ENCODE measurements around the gene XRCC1. TPM values are rescaled to one million over a fixed set of nuclear protein-coding genes. Genes with fewer than 3 reads are reported as not detected.

Gene XRCC1
- total RNA-seq, 4 donors from 2014 or later = 29.6 to 38.8 (median 31.3) TPM

- H3K27ac ChIP-seq = peak overlapping the region; percentile 87 to 92 (median 90)
- H3K9me3 ChIP-seq = no peaks in the 10 kb centered on the region
- intact Hi-C loops (cut with DNase I) = loop anchor here (10.0 kb wide), 1 partner anchor 61 kb away; the partner anchor contains the start of genes IRGQ and ZNF576
- H3K4me3 ChIP-seq (replicated peaks in 1 of 3) = peak overlapping the region; percentile 53 to 61 (median 56)
- TF ChIP-seq, protein P1, sequence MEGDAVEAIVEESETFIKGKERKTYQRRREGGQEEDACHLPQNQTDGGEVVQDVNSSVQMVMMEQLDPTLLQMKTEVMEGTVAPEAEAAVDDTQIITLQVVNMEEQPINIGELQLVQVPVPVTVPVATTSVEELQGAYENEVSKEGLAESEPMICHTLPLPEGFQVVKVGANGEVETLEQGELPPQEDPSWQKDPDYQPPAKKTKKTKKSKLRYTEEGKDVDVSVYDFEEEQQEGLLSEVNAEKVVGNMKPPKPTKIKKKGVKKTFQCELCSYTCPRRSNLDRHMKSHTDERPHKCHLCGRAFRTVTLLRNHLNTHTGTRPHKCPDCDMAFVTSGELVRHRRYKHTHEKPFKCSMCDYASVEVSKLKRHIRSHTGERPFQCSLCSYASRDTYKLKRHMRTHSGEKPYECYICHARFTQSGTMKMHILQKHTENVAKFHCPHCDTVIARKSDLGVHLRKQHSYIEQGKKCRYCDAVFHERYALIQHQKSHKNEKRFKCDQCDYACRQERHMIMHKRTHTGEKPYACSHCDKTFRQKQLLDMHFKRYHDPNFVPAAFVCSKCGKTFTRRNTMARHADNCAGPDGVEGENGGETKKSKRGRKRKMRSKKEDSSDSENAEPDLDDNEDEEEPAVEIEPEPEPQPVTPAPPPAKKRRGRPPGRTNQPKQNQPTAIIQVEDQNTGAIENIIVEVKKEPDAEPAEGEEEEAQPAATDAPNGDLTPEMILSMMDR (IDR thresholded peaks at IDR 0.05) = no peak
- TF ChIP-seq POLR2A (IDR thresholded peaks at IDR 0.05) = no peak
- peak; percentile 99 for DNase-seq
- no peaks in the 10 kb centered on the region for H3K36me3 ChIP-seq
- 1 to 2% methylated on average over 22 to 32 of the region's 41 CpGs for WGBS, 2 donors
- H3K27me3 ChIP-seq = no peaks in the 10 kb centered on the region
- peaks cover 7 to 32% of the 10 kb centered on the region in 2 donors for H3K4me1 ChIP-seq
These were observed 41.6 kb downstream of the XRCC1 start for GRCh38 chr19:43533546-43534304.

DNA sequence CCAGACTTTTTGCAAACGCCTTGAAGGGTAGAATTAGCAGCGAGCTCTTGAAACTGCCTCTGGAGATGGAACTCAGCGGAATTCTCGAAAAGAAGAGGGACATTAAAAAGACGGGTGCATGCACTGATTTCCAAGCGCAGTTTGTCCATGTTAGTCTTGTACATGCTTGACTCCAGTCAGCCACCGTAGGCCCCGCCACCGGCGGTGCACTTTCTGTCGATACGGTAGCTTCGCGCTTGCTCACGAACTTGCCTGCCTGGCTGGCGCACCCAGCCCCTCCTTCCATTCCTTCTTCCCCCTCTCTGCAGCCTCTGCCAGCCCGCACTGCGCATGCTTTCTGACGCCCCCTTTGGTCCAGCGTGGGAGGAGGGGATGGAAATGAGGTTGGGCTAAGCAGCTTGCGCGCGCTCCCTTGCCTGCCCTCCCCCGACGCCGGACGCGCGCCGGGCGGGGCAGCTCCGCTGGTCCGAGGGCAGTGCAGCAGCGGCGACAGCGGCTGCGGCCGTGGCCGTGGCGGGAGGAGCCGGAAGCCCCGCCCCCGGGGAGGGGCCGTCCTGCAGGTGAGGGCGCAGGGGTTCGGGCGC, 42.3 kb downstream of the XRCC1 start, which contains the start of gene ZNF575:
Gene ZNF575 (plus strand): TSS at position 227 of the 584 bp plus-strand sequence. CDS start 1,235 bp downstream, outside the sequence.
- DNase-seq = peak; percentile 92 to 93
- intact Hi-C loops (cut with DNase I) = loop anchor here (10.0 kb wide), 1 partner anchor 62 kb away; the partner anchor contains the start of genes IRGQ and ZNF576
- Histone ChIP-seq H3K27me3 (no peaks in the 10 kb centered on the region), H3K27ac (peak within 1 kb of the TSS; percentile 87 to 92 (median 90)), H3K9me3 (no peaks in the 10 kb centered on the region), H3K4me1 (peaks cover 13 to 39% of the 10 kb centered on the region in 2 donors), H3K4me3 (replicated peaks in 1 of 3) (peak within 1 kb of the TSS; percentile 53 to 61 (median 56)), H3K36me3 (no peaks in the 10 kb centered on the region)
- TF ChIP-seq, protein P1 (IDR thresholded peaks at IDR 0.05) = peak in 1 of 6 experiments; percentile 7
- peak in 1 of 2 donors; percentile 53 for TF ChIP-seq POLR2A (IDR thresholded peaks at IDR 0.05)
- 0% methylated on average over 18 of the region's 47 CpGs for WGBS, 2 donors

DNA sequence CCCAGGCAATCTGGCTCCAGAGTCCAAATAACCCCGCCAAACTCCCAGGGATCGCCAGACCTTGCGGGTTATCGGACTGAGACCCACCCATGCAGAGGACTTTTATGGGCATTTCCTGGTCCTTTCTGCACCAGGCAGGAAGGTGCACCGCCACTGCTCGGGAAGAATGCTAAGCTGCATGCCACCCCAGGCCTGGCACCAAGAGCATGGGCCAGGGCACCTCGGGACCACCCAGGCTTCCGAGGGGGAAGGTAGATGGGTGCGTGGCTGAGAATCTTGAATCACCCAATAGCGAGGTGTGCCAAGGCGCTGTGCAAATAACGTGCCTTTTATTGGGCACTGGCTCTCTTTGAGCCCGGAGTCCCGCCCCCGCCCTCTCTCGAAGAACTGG, 42.8 kb downstream of the XRCC1 start:
- H3K9me3 ChIP-seq = no peaks in the 10 kb centered on the region
- H3K27ac ChIP-seq = peak overlapping the region; percentile 44 to 92 (median 87)
- no peaks in the 10 kb centered on the region for H3K36me3 ChIP-seq
- H3K4me3 ChIP-seq (replicated peaks in 1 of 3) = peak overlapping the region in 1 of 3 donors; percentile 53
- intact Hi-C loops (cut with DNase I) = loop anchor here (10.0 kb wide), 1 partner anchor 62 kb away; the partner anchor contains the start of genes IRGQ and ZNF576
- peaks cover 15 to 39% of the 10 kb centered on the region in 2 donors for H3K4me1 ChIP-seq
- TF ChIP-seq, protein P1 (IDR thresholded peaks at IDR 0.05) = no peak
- no peak for TF ChIP-seq POLR2A (IDR thresholded peaks at IDR 0.05)
- DNase-seq = no peak
- no peaks in the 10 kb centered on the region for H3K27me3 ChIP-seq
- WGBS, 2 donors = 2 to 4% methylated on average over 13 to 15 of the region's 16 CpGs

DNA sequence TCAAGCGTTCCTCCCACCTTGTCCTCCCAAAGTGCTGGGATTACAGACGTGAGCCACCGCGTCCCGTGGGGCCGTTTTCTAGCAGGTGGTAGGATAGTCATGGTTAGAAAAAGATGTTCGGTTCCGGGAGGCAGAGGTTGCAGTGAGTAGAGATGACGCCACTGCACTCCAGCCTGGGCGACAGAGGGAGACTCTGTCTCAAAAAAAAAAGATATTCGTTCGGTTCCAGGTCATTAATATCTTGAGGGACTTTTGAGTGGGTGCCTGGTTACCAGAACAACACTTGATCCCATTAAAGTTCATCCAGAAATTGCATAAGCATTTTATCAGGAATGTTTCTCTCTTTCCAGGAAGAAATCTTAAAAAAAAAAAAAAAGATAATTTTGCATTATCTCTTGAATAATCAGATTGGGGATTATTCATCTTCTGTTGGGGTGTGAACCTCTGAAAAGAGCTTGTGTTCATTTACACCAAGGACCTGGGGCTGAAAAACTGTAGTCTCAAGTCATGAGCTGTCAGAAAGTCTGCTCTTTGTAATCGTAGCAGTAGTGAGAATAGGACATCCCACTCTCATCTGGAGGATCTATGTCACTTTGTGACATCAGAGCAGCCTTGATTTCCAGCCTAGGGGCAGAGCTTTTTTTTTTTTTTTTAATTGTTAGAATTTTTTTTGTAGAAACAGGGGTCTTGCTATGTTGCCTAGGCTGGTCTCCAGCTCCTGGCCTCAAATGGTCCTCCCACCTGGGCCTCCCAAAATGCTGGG, 47.3 kb downstream of the XRCC1 start:
- no peak overlapping the region for H3K4me3 ChIP-seq (replicated peaks in 1 of 3)
- 12 to 15% methylated on average over 13 of the region's 13 CpGs for WGBS, 2 donors
- H3K4me1 ChIP-seq = peaks cover 25 to 41% of the 10 kb centered on the region in 2 donors
- H3K27ac ChIP-seq = peak overlapping the region; percentile 87 to 90 (median 88)
- H3K27me3 ChIP-seq = no peaks in the 10 kb centered on the region
- DNase-seq = peak; percentile 74 to 79
- peak in 1 of 2 donors; percentile 29 for TF ChIP-seq POLR2A (IDR thresholded peaks at IDR 0.05)
- TF ChIP-seq, protein P1 (IDR thresholded peaks at IDR 0.05) = peak in 1 of 6 experiments; percentile 6
- intact Hi-C loops (cut with DNase I) = no loop called here
- no peaks in the 10 kb centered on the region for H3K9me3 ChIP-seq
- H3K36me3 ChIP-seq = no peaks in the 10 kb centered on the region

All from thyroid gland (tissue), 4 donors.